KMS-11 (cell line): ENCODE data around the gene MYORG.

ENCODE experiments used
- H2AFZ ChIP-seq: fragments of 200-600 bp; sonication (generic); 2 replicates; pipeline ENCODE4 v1.6.1; 2016; ENCODE audit warnings: antibody characterized with exemption, mixed run types, low read depth
- H3K27ac ChIP-seq: fragments of 200-600 bp; sonication (generic); 2 replicates; pipeline ENCODE4 v1.6.1; 2016; ENCODE audit warnings: mild to moderate bottlenecking, mixed run types
- H3K27me3 ChIP-seq: fragments of 200-600 bp; sonication (generic); 2 replicates; pipeline ENCODE4 v1.6.1; 2017; ENCODE audit warnings: mild to moderate bottlenecking, low read depth, mixed run types, moderate library complexity; ENCODE audit not compliant: insufficient read depth
- H3K36me3 ChIP-seq: fragments of 200-600 bp; sonication (generic); 2 replicates; pipeline ENCODE4 v1.6.1; 2017; ENCODE audit warnings: mild to moderate bottlenecking, mixed run types; ENCODE audit not compliant: insufficient read depth
- H3K4me1 ChIP-seq: fragments of 200-600 bp; sonication (generic); 2 replicates; pipeline ENCODE4 v1.6.1; 2016; ENCODE audit warnings: mild to moderate bottlenecking, low read depth, mixed run types; ENCODE audit not compliant: poor library complexity, severe bottlenecking
- H3K4me2 ChIP-seq: fragments of 200-600 bp; sonication (generic); 2 replicates; pipeline ENCODE4 v1.7.0; 2016; ENCODE audit warnings: mild to moderate bottlenecking, mixed run types
- H3K4me3 ChIP-seq: fragments of 200-600 bp; sonication (generic); IDR thresholded peaks from 2 replicates; pipeline ENCODE4 v1.6.1; 2017; ENCODE audit warnings: low read depth, low read length, mixed read lengths; ENCODE audit not compliant: insufficient read depth
- H3K79me2 ChIP-seq: fragments of 200-600 bp; sonication (generic); 2 replicates; pipeline ENCODE4 v1.6.1; 2016; ENCODE audit warnings: low read depth, mixed run types; ENCODE audit not compliant: insufficient read depth
- H3K9ac ChIP-seq: fragments of 200-600 bp; sonication (generic); 2 replicates; pipeline ENCODE4 v1.6.1; 2016; ENCODE audit warnings: mild to moderate bottlenecking, mixed run types
- H4K20me1 ChIP-seq: fragments of 200-600 bp; sonication (generic); 2 replicates; pipeline ENCODE4 v1.6.1; 2016; ENCODE audit warnings: mild to moderate bottlenecking, mixed run types; ENCODE audit not compliant: insufficient read depth
- CTCF ChIP-seq: fragments of 200-600 bp; sonication (generic); conservative IDR thresholded peaks from 2 replicates; pipeline ENCODE4 v1.6.1; 2017; ENCODE audit warnings: low read depth, mild to moderate bottlenecking, antibody characterized with exemption, low read length, moderate library complexity, mixed read lengths

Gene MYORG

GRCh38 chr9:34373749-34374148 lies 2.9 kb downstream of the MYORG start:
- Histone ChIP-seq H3K4me2 (no peak overlapping the region), H3K27me3 (no peaks in the 10 kb centered on the region), H3K9ac (no peak overlapping the region), H3K4me1 (peaks cover 9% of the 10 kb centered on the region), H2AFZ (no peak overlapping the region), H4K20me1 (no peaks in the 10 kb centered on the region), H3K27ac (no peak overlapping the region), H3K4me3 (no peak overlapping the region), H3K79me2 (no peaks in the 10 kb centered on the region), H3K36me3 (no peaks in the 10 kb centered on the region)
- no peak for TF ChIP-seq CTCF

- no peak overlapping the region for H3K4me2 ChIP-seq
- TF ChIP-seq CTCF, result no peak
- H3K4me1 ChIP-seq, result peaks cover 9% of the 10 kb centered on the region
- H4K20me1 ChIP-seq, result no peaks in the 10 kb centered on the region
- H3K79me2 ChIP-seq, result no peaks in the 10 kb centered on the region
- no peaks in the 10 kb centered on the region for H3K36me3 ChIP-seq
- H3K9ac ChIP-seq, result no peak overlapping the region
- H3K4me3 ChIP-seq, result no peak overlapping the region
- H3K27me3 ChIP-seq, result no peaks in the 10 kb centered on the region
- no peak overlapping the region for H2AFZ ChIP-seq
- no peak overlapping the region for H3K27ac ChIP-seq
Observed at GRCh38 chr9:34372467-34373011, 4.2 kb downstream of the MYORG start.

GRCh38 chr9:34371886-34372466 lies 4.7 kb downstream of the MYORG start:
- Histone ChIP-seq H3K4me1 (peaks cover 9% of the 10 kb centered on the region), H3K9ac (no peak overlapping the region), H3K4me3 (no peak overlapping the region), H3K27me3 (no peaks in the 10 kb centered on the region), H3K79me2 (no peaks in the 10 kb centered on the region), H2AFZ (no peak overlapping the region), H3K36me3 (no peaks in the 10 kb centered on the region), H3K4me2 (no peak overlapping the region), H4K20me1 (no peaks in the 10 kb centered on the region), H3K27ac (no peak overlapping the region)
- no peak for TF ChIP-seq CTCF

- no peak overlapping the region for H3K27ac ChIP-seq
- H2AFZ ChIP-seq, result no peak overlapping the region
- no peak overlapping the region for H3K4me2 ChIP-seq
- no peak for TF ChIP-seq CTCF
- no peaks in the 10 kb centered on the region for H4K20me1 ChIP-seq
- H3K9ac ChIP-seq, result no peak overlapping the region
- H3K79me2 ChIP-seq, result no peaks in the 10 kb centered on the region
- no peaks in the 10 kb centered on the region for H3K27me3 ChIP-seq
- no peak overlapping the region for H3K4me3 ChIP-seq
- H3K36me3 ChIP-seq, result no peaks in the 10 kb centered on the region
- peaks cover 9% of the 10 kb centered on the region for H3K4me1 ChIP-seq
Observed at GRCh38 chr9:34370970-34371880, 5.5 kb downstream of the MYORG start.
